SU-DHL-6 (cell line): ENCODE data around the gene GPR87.

Source experiments
- H2AFZ ChIP-seq: fragments of 200-600 bp; sonication (generic); 2 replicates; pipeline ENCODE4 v1.6.1; 2014; ENCODE audit warnings: low read depth, mild to moderate bottlenecking, moderate library complexity, mixed read lengths, antibody characterized with exemption, low read length; ENCODE audit not compliant: severe bottlenecking
- H3F3A ChIP-seq: fragments of 200-600 bp; shearing (Covaris generic); 2 replicates; pipeline ENCODE4 v1.6.0; 2016; ENCODE audit warnings: antibody characterized with exemption, mild to moderate bottlenecking; ENCODE audit not compliant: insufficient read depth
- H3K27ac ChIP-seq: fragments of 200-600 bp; sonication (generic); 2 replicates; pipeline ENCODE4 v1.5.1; 2016; ENCODE audit warnings: low read depth, mild to moderate bottlenecking, low read length, moderate library complexity, mixed read lengths
- H3K27me3 ChIP-seq: fragments of 200-600 bp; sonication (generic), shearing (Covaris generic); 2 replicates; pipeline ENCODE4 v1.6.0; 2014; ENCODE audit warnings: mild to moderate bottlenecking, low read length
- H3K36me3 ChIP-seq: fragments of 200-600 bp; sonication (generic); 2 replicates; pipeline ENCODE4 v1.6.1; 2014; ENCODE audit warnings: mild to moderate bottlenecking, low read length, mixed read lengths
- H3K4me2 ChIP-seq: fragments of 300-600, 200-600 bp; shearing (Covaris generic), sonication (generic); 2 replicates; pipeline ENCODE4 v1.6.0; 2014; ENCODE audit warnings: low read length, low read depth, mild to moderate bottlenecking; ENCODE audit not compliant: poor library complexity, severe bottlenecking
- H3K4me3 ChIP-seq: fragments of 200-600 bp; sonication (generic); 2 replicates; pipeline ENCODE4 v1.5.1; 2014; ENCODE audit warnings: antibody characterized with exemption, low read length, mild to moderate bottlenecking, mixed read lengths; ENCODE audit not compliant: insufficient read depth, poor library complexity, severe bottlenecking
- H3K79me2 ChIP-seq: fragments of 200-600 bp; sonication (generic); 2 replicates; pipeline ENCODE4 v1.6.1; 2014; ENCODE audit warnings: mild to moderate bottlenecking, low read length, moderate library complexity; ENCODE audit not compliant: insufficient read depth
- H3K9ac ChIP-seq: fragments of 200-600 bp; sonication (generic); 2 replicates; pipeline ENCODE4 v1.7.0; 2014; ENCODE audit warnings: mild to moderate bottlenecking, low read length
- H3K9me2 ChIP-seq: fragments of 200-600 bp; sonication (generic); replicated peaks from 2 replicates; pipeline ENCODE4 v1.6.1; 2014; ENCODE audit warnings: low read length; ENCODE audit not compliant: insufficient read depth
- H3K9me3 ChIP-seq: fragments of 200-600 bp; sonication (generic); 2 replicates; pipeline ENCODE4 v1.6.1; 2014; ENCODE audit warnings: low read length, mixed read lengths; ENCODE audit not compliant: insufficient read depth
- H4K20me1 ChIP-seq: fragments of 200-600 bp; sonication (generic); 2 replicates; pipeline ENCODE4 v1.6.1; 2014; ENCODE audit warnings: low read depth, mild to moderate bottlenecking, antibody characterized with exemption, low read length, moderate library complexity, mixed read lengths
- CTCF ChIP-seq: fragments of 200-600 bp; sonication (generic); IDR thresholded peaks from one replicate; pipeline ENCODE4 v1.5.1; 2017; ENCODE audit warnings: antibody characterized with exemption, mild to moderate bottlenecking, low read length, moderate library complexity; ENCODE audit not compliant: insufficient read depth, poor library complexity, severe bottlenecking
- EZH2phosphoT487 ChIP-seq: fragments of 200-600 bp; sonication (generic), shearing (Covaris generic); conservative IDR thresholded peaks from 2 replicates; pipeline ENCODE4 v1.6.1; 2018; ENCODE audit warnings: mild to moderate bottlenecking, antibody characterized with exemption, low read length, moderate library complexity, mixed read lengths

The GPR87 gene

GRCh38 chr3:151297429-151297828 lies 19.2 kb downstream of the GPR87 start:
- no peak overlapping the region for H3K4me2 ChIP-seq
- no peak overlapping the region for H3K9ac ChIP-seq
- no peaks in the 10 kb centered on the region for H3K9me3 ChIP-seq
- no peak overlapping the region for H2AFZ ChIP-seq
- no peaks in the 10 kb centered on the region for H3K79me2 ChIP-seq
- H3K9me2 ChIP-seq, result no peaks in the 10 kb centered on the region
- H4K20me1 ChIP-seq, result no peaks in the 10 kb centered on the region
- H3K27me3 ChIP-seq, result no peaks in the 10 kb centered on the region
- TF ChIP-seq EZH2phosphoT487 (no peak), CTCF (no peak)
- no peaks in the 10 kb centered on the region for H3F3A ChIP-seq
- no peak overlapping the region for H3K27ac ChIP-seq
- H3K4me3 ChIP-seq, result no peak overlapping the region
- H3K36me3 ChIP-seq, result no peaks in the 10 kb centered on the region

- Histone ChIP-seq H3K4me2 (no peak overlapping the region), H3K4me3 (no peak overlapping the region), H3K9ac (no peak overlapping the region), H3K79me2 (no peaks in the 10 kb centered on the region), H3K27me3 (no peaks in the 10 kb centered on the region), H3K36me3 (no peaks in the 10 kb centered on the region), H2AFZ (no peak overlapping the region), H3K27ac (no peak overlapping the region), H3K9me3 (no peaks in the 10 kb centered on the region), H3K9me2 (no peaks in the 10 kb centered on the region), H3F3A (no peaks in the 10 kb centered on the region), H4K20me1 (no peaks in the 10 kb centered on the region)
- TF ChIP-seq EZH2phosphoT487 (no peak), CTCF (no peak)
Measured at GRCh38 chr3:151296226-151296625, 20.4 kb downstream of the GPR87 start.

GRCh38 chr3:151293127-151293526 lies 23.5 kb downstream of the GPR87 start:
- H3K9me2 ChIP-seq, result no peaks in the 10 kb centered on the region
- no peaks in the 10 kb centered on the region for H3K27me3 ChIP-seq
- no peak overlapping the region for H3K27ac ChIP-seq
- no peak for TF ChIP-seq CTCF
- no peak for TF ChIP-seq EZH2phosphoT487
- no peaks in the 10 kb centered on the region for H3K9me3 ChIP-seq
- no peaks in the 10 kb centered on the region for H3F3A ChIP-seq
- H4K20me1 ChIP-seq, result no peaks in the 10 kb centered on the region
- H3K4me3 ChIP-seq, result no peak overlapping the region
- H3K79me2 ChIP-seq, result no peaks in the 10 kb centered on the region
- H3K9ac ChIP-seq, result no peak overlapping the region
- H3K36me3 ChIP-seq, result no peaks in the 10 kb centered on the region
- H3K4me2 ChIP-seq, result no peak overlapping the region
- no peak overlapping the region for H2AFZ ChIP-seq

- H3K9me2 ChIP-seq, result no peaks in the 10 kb centered on the region
- no peaks in the 10 kb centered on the region for H3K27me3 ChIP-seq
- H3K9ac ChIP-seq, result no peak overlapping the region
- no peak overlapping the region for H3K27ac ChIP-seq
- H3F3A ChIP-seq, result no peaks in the 10 kb centered on the region
- no peak overlapping the region for H3K4me2 ChIP-seq
- H3K36me3 ChIP-seq, result no peaks in the 10 kb centered on the region
- no peak overlapping the region for H2AFZ ChIP-seq
- H4K20me1 ChIP-seq, result no peaks in the 10 kb centered on the region
- no peak overlapping the region for H3K4me3 ChIP-seq
- H3K79me2 ChIP-seq, result no peaks in the 10 kb centered on the region
- TF ChIP-seq CTCF (no peak), EZH2phosphoT487 (no peak)
- H3K9me3 ChIP-seq, result no peaks in the 10 kb centered on the region
Measured at GRCh38 chr3:151290673-151291072, 25.9 kb downstream of the GPR87 start.
